Body of pancreas (tissue), 4 donors: ENCODE results near the gene TNRC6B.

Experiments
- CTCF ChIP-seq, 7 experiments: fragments of 450-650 bp in 4 of 7; fragments of 200-600 bp in 3 of 7; sonication (generic) in 3 of 7; IDR thresholded peaks; one replicate each; pipeline ENCODE4 v1.5.1; 2016 to 2019; ENCODE audit warnings: antibody characterized with exemption in 7 of 7
- POLR2A ChIP-seq, 3 donors: fragments of 450-650 bp; IDR thresholded peaks; one replicate each; pipeline ENCODE4 v1.6.1; 2016; ENCODE audit warnings: antibody characterized with exemption in 3 of 3, mild to moderate bottlenecking in 2 of 3

GRCh38 chr22:40231618-40232313, 54.0 kb downstream of the TNRC6B start:
- TF ChIP-seq CTCF (IDR thresholded peaks at IDR 0.05) (no peak), POLR2A (IDR thresholded peaks at IDR 0.05) (no peak)
